ENCODE data around the gene ATP11A. TPM values are rescaled to one million over a fixed set of nuclear protein-coding genes. Genes with fewer than 3 reads are reported as not detected.

The ATP11A gene
- total RNA-seq, 1 experiment from 2014 or later, result 65.3 TPM

DNA sequence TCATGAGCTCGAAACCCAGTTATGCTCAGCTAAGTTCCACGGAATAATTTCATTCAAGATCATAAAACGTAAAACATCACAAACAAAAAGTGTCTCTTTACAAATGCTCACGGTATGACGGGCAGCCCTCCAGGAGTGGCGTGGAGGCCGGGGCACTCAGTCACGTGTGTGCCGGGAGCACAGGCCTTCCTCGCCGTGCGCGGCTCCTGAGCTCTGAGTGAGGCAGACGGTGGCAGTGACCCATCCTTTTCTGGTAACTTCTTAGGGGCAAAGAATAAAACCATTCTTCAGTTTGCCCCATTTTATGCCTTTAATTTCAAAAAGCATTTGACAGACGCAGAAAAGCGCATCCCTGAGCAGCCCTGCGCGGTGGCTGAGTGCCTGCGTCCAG lies 72.8 kb downstream of the ATP11A start:
- no peak overlapping the region for H3K27ac ChIP-seq (ENCODE audit: insufficient read length, low read depth, low read length)

More for the DNA sequence above, 72.8 kb downstream of the ATP11A start:
- H3K4me2 ChIP-seq (ENCODE audit: insufficient read depth, insufficient read length, low read length), result no peak overlapping the region
- H3K4me3 Mint-ChIP-seq, result no peak overlapping the region
- peak overlapping the region in 2 of 3 experiments; percentile 43 to 53; a peak in 3 of 7 replicates for H3K27ac Mint-ChIP-seq
- no peak for DNase-seq
- H2BK120ac ChIP-seq (ENCODE audit: low read depth, low read length, poor library complexity, severe bottlenecking), result no peak overlapping the region
- WGBS (ENCODE audit: extremely low coverage, insufficient read length, low lambda C conversion rate), result no CpG with 5 or more reads among the region's 19 CpGs
- H2AK5ac ChIP-seq (ENCODE audit: insufficient read length, low read length), result no peak overlapping the region
- no peak overlapping the region for H3K23ac ChIP-seq (ENCODE audit: insufficient read length, low read depth, low read length)
- H3K14ac ChIP-seq (ENCODE audit: insufficient read depth, low read length), result no peak overlapping the region
- no peaks in the 10 kb centered on the region for H3K9me3 ChIP-seq (ENCODE audit: control insufficient read depth, low read depth, low read length)
- H2BK15ac ChIP-seq (ENCODE audit: low read depth, low read length), result no peak overlapping the region
- no peaks in the 10 kb centered on the region for H4K20me1 ChIP-seq (ENCODE audit: control insufficient read depth, insufficient read depth, insufficient read length)
- H3K36me3 Mint-ChIP-seq (ENCODE audit: insufficient read depth in 1 of 3, low read depth in 3 of 3), result peaks cover under 1 to 9% (median 2%) of the 10 kb centered on the region in 3 experiments; a peak in 5 of 7 replicates
- H3K9ac ChIP-seq (ENCODE audit: extremely low read depth, insufficient read length, low read length), result no peak overlapping the region
- no peaks in the 10 kb centered on the region for H3K9me3 Mint-ChIP-seq
- H4K8ac ChIP-seq (replicated peaks; ENCODE audit: insufficient read length, low read depth, low read length), result no peak overlapping the region
- no peaks in the 10 kb centered on the region for H3K79me1 ChIP-seq (ENCODE audit: insufficient read depth, low read depth, low read length, poor library complexity, severe bottlenecking)
- no peak overlapping the region for H4K91ac ChIP-seq (ENCODE audit: insufficient read length, low read depth, low read length)
- H3K27me3 Mint-ChIP-seq (ENCODE audit: low read depth), result no peaks in the 10 kb centered on the region
- H2AFZ ChIP-seq (ENCODE audit: low read length), result no peak overlapping the region
- H3K79me2 ChIP-seq (ENCODE audit: insufficient read depth, low read length), result no peaks in the 10 kb centered on the region
- H3K4me1 ChIP-seq (ENCODE audit: insufficient read depth, low read length), result no peaks in the 10 kb centered on the region
- TF ChIP-seq CTCF (conservative IDR thresholded peaks at IDR 0.05), result no peak
- H2BK20ac ChIP-seq (ENCODE audit: low read depth, low read length, poor library complexity, severe bottlenecking), result no peak overlapping the region
- H3K4me1 Mint-ChIP-seq, result peaks cover 27 to 44% of the 10 kb centered on the region in 2 experiments
- H3K56ac ChIP-seq (ENCODE audit: insufficient read length, low read depth, low read length), result no peak overlapping the region
- H3T11ph ChIP-seq (ENCODE audit: low read length), result no peak overlapping the region
- H3K23me2 ChIP-seq (ENCODE audit: insufficient read length, low read depth, low read length, poor library complexity, severe bottlenecking), result no peaks in the 10 kb centered on the region
- H2BK5ac ChIP-seq (ENCODE audit: insufficient read length, low read length), result no peak overlapping the region
- no peak overlapping the region for H4K5ac ChIP-seq (ENCODE audit: insufficient read length, low read depth, low read length)
- no peak overlapping the region for H2BK12ac ChIP-seq (ENCODE audit: insufficient read length, low read depth, low read length)
- no peak overlapping the region for H3K18ac ChIP-seq (ENCODE audit: insufficient read length, low read depth, low read length)
- no peaks in the 10 kb centered on the region for H3K27me3 ChIP-seq (ENCODE audit: insufficient read depth, low read length)
- H3K4ac ChIP-seq (ENCODE audit: low read depth, low read length), result no peak overlapping the region

Data from H9 (cell line).